ENCODE results near the gene TOX4.
"Not testable (repeated sequence)": the region's sequence is repeated elsewhere in the genome, so short reads cannot be mapped to it uniquely, and the experiment has no call there.

The TOX4 gene

GRCh38 chr14:21476925-21477681, at the start of gene TOX4, which contains the start of gene RAB2B:
TSS of gene TOX4 (plus strand) at chr14:21477195. CDS start at chr14:21477279, 84 bp downstream.
TSS of gene RAB2B (minus strand) at chr14:21476959. CDS start at chr14:21476872, 87 bp downstream.
- peak; percentile 94 for DNase-seq

- no peak for DNase-seq
Measured at GRCh38 chr14:21428930-21429329, 48.1 kb upstream of the TOX4 start.

GRCh38 chr14:21431126-21431525, 45.9 kb upstream of the TOX4 start:
- no peak for DNase-seq

GRCh38 chr14:21436567-21437062, 40.4 kb upstream of the TOX4 start:
- DNase-seq = no peak

- DNase-seq = peak; percentile 99
Measured at GRCh38 chr14:21437063-21437901, 39.7 kb upstream of the TOX4 start.

GRCh38 chr14:21440859-21441258, 36.1 kb upstream of the TOX4 start:
- DNase-seq = no peak

- DNase-seq = not testable (repeated sequence)
Measured at GRCh38 chr14:21442657-21443056, 34.3 kb upstream of the TOX4 start.

GRCh38 chr14:21449899-21450216, 27.1 kb upstream of the TOX4 start:
- no peak for DNase-seq

- DNase-seq = no peak
Measured at GRCh38 chr14:21454843-21455544, 22.0 kb upstream of the TOX4 start.

GRCh38 chr14:21455592-21455911, 21.4 kb upstream of the TOX4 start:
- no peak for DNase-seq

GRCh38 chr14:21455912-21456667, 20.9 kb upstream of the TOX4 start, which contains the start of gene CHD8:
TSS of gene CHD8 (minus strand) at chr14:21456123. CDS start at chr14:21431643, 24,480 bp downstream.
- DNase-seq = peak; percentile 99

GRCh38 chr14:21467616-21468015, 9.4 kb upstream of the TOX4 start:
- peak; percentile 36 for DNase-seq

GRCh38 chr14:21475767-21476522, 1.1 kb upstream of the TOX4 start:
- no peak for DNase-seq

GRCh38 chr14:21476523-21476924, 471 bp upstream of the TOX4 start:
- peak; percentile 61 for DNase-seq

GRCh38 chr14:21486640-21487087, 9.7 kb downstream of the TOX4 start:
- no peak for DNase-seq

GRCh38 chr14:21494902-21495762, 18.1 kb downstream of the TOX4 start:
- DNase-seq = peak; percentile 46

GRCh38 chr14:21496453-21496852, 19.5 kb downstream of the TOX4 start:
- peak; percentile 37 for DNase-seq

- DNase-seq = peak; percentile 77
Measured at GRCh38 chr14:21498540-21499526, 21.8 kb downstream of the TOX4 start.

- no peak for DNase-seq
Measured at GRCh38 chr14:21501568-21501967, 24.6 kb downstream of the TOX4 start.

Data from NCI-H226 (cell line).